PC-9 (cell line): Measurements from ENCODE around the gene NDST3. TPM values are rescaled to one million over a fixed set of nuclear protein-coding genes. Genes with fewer than 3 reads are reported as not detected.

Experiments used
- BruUV-seq: library from RNA; stranded (reverse); fragments of 400-500 nt; replicated peaks from 2 replicates; lab custom pipeline; 2021; lab: Mats Ljungman, UMichigan
- CTCF ChIA-PET: fragments of 300-600 bp; sonication (Branson Sonifier 250); formaldehyde crosslinking; loops from one replicate; lab custom pipeline; 2022; ENCODE audit warnings: antibody characterized with exemption; lab: Charles Lee
- POLR2A ChIA-PET: fragments of 300-600 bp; sonication (Branson Sonifier 250); formaldehyde crosslinking; loops from one replicate; lab custom pipeline; 2022; ENCODE audit warnings: antibody characterized with exemption; ENCODE audit not compliant: unreplicated experiment; lab: Charles Lee
- DNase-seq, 2 experiments: peaks; one replicate each; pipeline versions ENCODE4 v3.0.0 to v3.0.0-alpha.2; 2015 to 2022; ENCODE audit warnings: mixed read lengths in 1 of 2
- H2AFZ ChIP-seq: fragments of 200-600 bp; sonication (generic); 2 replicates; pipeline ENCODE4 v1.8.1; 2017; ENCODE audit warnings: antibody characterized with exemption
- H3F3A ChIP-seq: fragments of 200-600 bp; sonication (generic); 2 replicates; pipeline ENCODE4 v1.8.1; 2017; ENCODE audit warnings: antibody characterized with exemption, mild to moderate bottlenecking, low read depth; ENCODE audit not compliant: insufficient read depth
- H3K27ac ChIP-seq: fragments of 200-600 bp; sonication (generic); 2 replicates; pipeline ENCODE4 v1.6.1; 2016; ENCODE audit warnings: mixed run types
- H3K27me3 ChIP-seq: fragments of 200-600 bp; sonication (generic); 2 replicates; pipeline ENCODE4 v1.6.1; 2016; ENCODE audit warnings: low read depth, mixed run types; ENCODE audit not compliant: insufficient read depth
- H3K36me3 ChIP-seq: fragments of 200-600 bp; sonication (generic); 2 replicates; pipeline ENCODE4 v1.6.1; 2016; ENCODE audit warnings: low read depth, mixed run types
- H3K4me1 ChIP-seq: fragments of 200-600 bp; sonication (generic); replicated peaks from 2 replicates; pipeline ENCODE4 v1.6.1; 2016; ENCODE audit warnings: mixed run types; ENCODE audit not compliant: insufficient read depth
- H3K4me2 ChIP-seq: fragments of 200-600 bp; sonication (generic); 2 replicates; pipeline ENCODE4 v1.6.1; 2017; ENCODE audit warnings: mixed run types
- H3K4me3 ChIP-seq: fragments of 200-600 bp; sonication (generic); 2 replicates; pipeline ENCODE4 v1.6.1; 2016; ENCODE audit warnings: mixed run types
- H3K79me2 ChIP-seq: fragments of 200-600 bp; sonication (generic); 2 replicates; pipeline ENCODE4 v1.6.1; 2017; ENCODE audit warnings: low read depth, mixed run types
- H3K9me2 ChIP-seq: fragments of 200-600 bp; sonication (generic); 2 replicates; pipeline ENCODE4 v1.8.1; 2017; ENCODE audit warnings: mild to moderate bottlenecking; ENCODE audit not compliant: insufficient read depth
- H3K9me3 ChIP-seq: fragments of 200-600 bp; sonication (generic); 2 replicates; pipeline ENCODE4 v1.8.1; 2016; ENCODE audit warnings: low read depth; ENCODE audit not compliant: insufficient read depth
- H4K20me1 ChIP-seq: fragments of 200-600 bp; sonication (generic); 2 replicates; pipeline ENCODE4 v1.8.1; 2017; ENCODE audit not compliant: insufficient read depth
- CTCF ChIP-seq: fragments of 200-600 bp; sonication (generic); conservative IDR thresholded peaks from 2 replicates; pipeline ENCODE4 v1.6.1; 2017; ENCODE audit warnings: mixed run types, antibody characterized with exemption, mild to moderate bottlenecking, moderate library complexity
- EZH2 ChIP-seq: fragments of 200-600 bp; sonication (generic); IDR thresholded peaks from 2 replicates; pipeline ENCODE4 v1.8.0; 2017; ENCODE audit warnings: antibody characterized with exemption, low read depth
- intact Hi-C: fragments of 100-400 bp; cut with micrococcal nuclease; formaldehyde crosslinking; loops from one replicate; pipeline ENCODE4 v1.10.0; 2022; ENCODE audit not compliant: unreplicated experiment
- total RNA-seq: library from RNA; stranded (reverse); gene quantifications from 2 replicates; pipeline ENCODE4 v1.2.3, GENCODE V29; 2021

Gene NDST3
- total RNA-seq, 1 experiment from 2014 or later = 0.15 TPM

GRCh38 chr4:118099106-118099505, 64.8 kb downstream of the NDST3 start:
- ChIA-PET CTCF (no interaction called here), POLR2A (no interaction called here)
- TF ChIP-seq CTCF = no peak
- TF ChIP-seq EZH2 = no peak
- H3K4me2 ChIP-seq = no peak overlapping the region
- H3K36me3 ChIP-seq = no peaks in the 10 kb centered on the region
- H3K27me3 ChIP-seq = no peaks in the 10 kb centered on the region
- H4K20me1 ChIP-seq = no peaks in the 10 kb centered on the region
- no peak overlapping the region for H2AFZ ChIP-seq
- no peaks in the 10 kb centered on the region for H3F3A ChIP-seq
- no peaks in the 10 kb centered on the region for H3K9me3 ChIP-seq
- intact Hi-C loops = no loop called here
- BruUV-seq = no TSS peak
- no peak for DNase-seq
- H3K27ac ChIP-seq = no peak overlapping the region
- no peak overlapping the region for H3K4me3 ChIP-seq
- no peaks in the 10 kb centered on the region for H3K4me1 ChIP-seq
- H3K9me2 ChIP-seq = no peaks in the 10 kb centered on the region
- no peaks in the 10 kb centered on the region for H3K79me2 ChIP-seq

GRCh38 chr4:118102195-118102594, 67.9 kb downstream of the NDST3 start:
- no peaks in the 10 kb centered on the region for H3K27me3 ChIP-seq
- CTCF ChIA-PET = no interaction called here
- BruUV-seq = no TSS peak
- no peaks in the 10 kb centered on the region for H4K20me1 ChIP-seq
- POLR2A ChIA-PET = no interaction called here
- intact Hi-C loops = no loop called here
- H3K27ac ChIP-seq = no peak overlapping the region
- TF ChIP-seq CTCF (no peak), EZH2 (no peak)
- H3K36me3 ChIP-seq = no peaks in the 10 kb centered on the region
- H3K4me2 ChIP-seq = no peak overlapping the region
- no peak overlapping the region for H2AFZ ChIP-seq
- H3K4me3 ChIP-seq = no peak overlapping the region
- DNase-seq = no peak
- no peaks in the 10 kb centered on the region for H3K79me2 ChIP-seq
- H3K9me2 ChIP-seq = no peaks in the 10 kb centered on the region
- H3K9me3 ChIP-seq = no peaks in the 10 kb centered on the region
- no peaks in the 10 kb centered on the region for H3K4me1 ChIP-seq
- no peaks in the 10 kb centered on the region for H3F3A ChIP-seq

- Histone ChIP-seq H3K27ac (no peak overlapping the region), H2AFZ (no peak overlapping the region), H4K20me1 (no peaks in the 10 kb centered on the region), H3K27me3 (no peaks in the 10 kb centered on the region), H3K4me3 (no peak overlapping the region), H3F3A (no peaks in the 10 kb centered on the region), H3K9me3 (no peaks in the 10 kb centered on the region), H3K4me1 (no peaks in the 10 kb centered on the region), H3K4me2 (no peak overlapping the region), H3K79me2 (no peaks in the 10 kb centered on the region), H3K36me3 (no peaks in the 10 kb centered on the region), H3K9me2 (no peaks in the 10 kb centered on the region)
- TF ChIP-seq CTCF = no peak
- no peak for TF ChIP-seq EZH2
- ChIA-PET CTCF (no interaction called here), POLR2A (no interaction called here)
- BruUV-seq = no TSS peak
- intact Hi-C loops = no loop called here
- no peak for DNase-seq
Measured at GRCh38 chr4:118112117-118113046, 78.1 kb downstream of the NDST3 start.
